Activated CD4-positive, alpha-beta T cell treated with anti-CD3 and anti-CD28 coated beads for 24 hours (primary cell): ENCODE data around the gene SPOCK1.

ENCODE experiments used
- DNase-seq, 2 donors: peaks; one replicate each; pipeline ENCODE4 v3.0.0-alpha.2; 2020; ENCODE audit warnings: low read depth in 2 of 2

The SPOCK1 gene

DNA sequence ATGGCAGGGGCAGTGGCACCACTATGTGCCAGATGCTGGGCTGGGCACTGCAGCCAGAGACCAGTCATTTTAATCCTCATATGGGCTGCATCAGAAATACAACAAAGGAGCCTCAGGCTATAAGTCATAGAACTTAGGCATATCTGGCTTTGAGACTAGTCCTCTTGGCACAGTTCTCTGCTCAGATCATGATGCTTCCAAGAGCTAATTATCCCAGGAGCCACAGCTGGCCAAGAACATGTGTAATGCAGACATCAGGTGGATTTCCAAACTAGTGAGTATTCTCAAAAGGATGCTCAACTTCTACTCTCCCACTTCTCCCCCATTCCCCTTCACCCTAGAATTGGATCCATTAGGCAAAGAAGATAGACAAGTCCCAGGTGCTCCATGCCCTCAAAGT is 571.6 kb downstream of the SPOCK1 start:
- DNase-seq, result no peak

DNA sequence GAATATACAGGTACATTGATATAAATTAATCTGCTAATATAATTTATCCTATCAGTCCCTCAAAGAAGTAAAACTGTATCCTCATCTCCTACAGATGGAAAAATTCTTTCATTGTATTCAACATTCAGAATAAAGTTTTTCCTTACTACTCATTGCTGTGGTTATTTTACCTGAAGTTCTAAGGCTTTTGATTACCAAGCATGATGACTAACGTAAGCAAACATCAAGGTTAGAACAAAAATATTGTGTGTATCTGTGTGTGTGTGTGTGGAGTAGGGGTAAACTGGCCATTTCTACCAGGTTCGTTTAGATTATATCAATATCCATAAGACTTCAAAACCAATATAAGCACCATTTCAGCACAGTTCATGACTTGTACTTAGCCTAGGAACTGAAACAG is 573.1 kb downstream of the SPOCK1 start:
- no peak for DNase-seq
